HCT116 (cell line): ENCODE data around the gene KYAT1. TPM values are rescaled to one million over a fixed set of nuclear protein-coding genes. Genes with fewer than 3 reads are reported as not detected.

ENCODE experiments used
- ATAC-seq: fragments of 200-7000 bp; cut with Tn5 transposase; 2 replicates; pipeline ENCODE4 v1.9.1; 2020; ENCODE audit warnings: mild to moderate bottlenecking, moderate library complexity
- BruUV-seq: library from RNA; stranded (reverse); fragments of 400-500 nt; replicated peaks from 2 replicates; lab custom pipeline; 2021; lab: Mats Ljungman, UMichigan
- CTCF ChIA-PET: fragments of 300-600 bp; sonication (Branson Sonifier 250); formaldehyde crosslinking; loops from one replicate; lab custom pipeline; 2021; ENCODE audit warnings: antibody characterized with exemption; lab: Charles Lee
- POLR2A ChIA-PET: fragments of 300-600, 350-600 bp; sonication (Branson Sonifier 250); formaldehyde crosslinking; loops from one replicate; lab custom pipeline; 2021; ENCODE audit warnings: antibody characterized with exemption; lab: Charles Lee
- RAD21 ChIA-PET, 2 experiments: fragments of 300-600 bp; sonication (Branson Sonifier 250); formaldehyde crosslinking; loops; one replicate each; lab custom pipeline; 2023; ENCODE audit warnings: low total read pairs in 2 of 2; ENCODE audit not compliant: uncharacterized antibody in 2 of 2, unreplicated experiment in 2 of 2, low non-redundant PET in 1 of 2; lab: Charles Lee
- DNase-seq: peaks from one replicate; pipeline ENCODE4 v3.0.0-alpha.2; 2010; ENCODE audit warnings: low read depth, low spot score
- H2AFZ ChIP-seq: fragments of 200-600 bp; shearing (Covaris generic), sonication (generic); 2 replicates; pipeline ENCODE4 v1.6.1; 2017; ENCODE audit warnings: low read depth, mixed run types, mixed read lengths, antibody characterized with exemption, low read length; ENCODE audit not compliant: poor library complexity, severe bottlenecking
- H3K27ac ChIP-seq: 2 replicates; pipeline ENCODE4 v1.5.1; 2012; ENCODE audit warnings: low read depth, low read length
- H3K27me3 ChIP-seq: fragments of 200-600 bp; sonication (generic); 2 replicates; pipeline ENCODE4 v1.6.1; 2016; ENCODE audit warnings: mixed run types, low read length, mixed read lengths; ENCODE audit not compliant: insufficient read depth
- H3K36me3 ChIP-seq, 2 experiments: fragments of 200-500 bp in 1 of 2; fragments of 200-600 bp in 1 of 2; sonication (Bioruptor generic) in 1 of 2; sonication (generic) in 1 of 2; 2 replicates each; pipeline versions ENCODE4 v1.5.1 to v1.6.1; 2014 to 2016; ENCODE audit warnings: low read length in 2 of 2, inconsistent platforms in 1 of 2, mixed read lengths in 1 of 2, mixed run types in 1 of 2; ENCODE audit not compliant: insufficient read depth in 2 of 2, control insufficient read depth in 1 of 2
- H3K4me1 ChIP-seq, 2 experiments: fragments of 200-600 bp in 1 of 2; sonication (generic) in 1 of 2; 2 replicates each; pipeline versions ENCODE4 v1.5.1 to v1.6.1; 2012 to 2017; ENCODE audit warnings: low read length in 2 of 2, inconsistent platforms in 1 of 2, mild to moderate bottlenecking in 1 of 2, mixed read lengths in 1 of 2, mixed run types in 1 of 2, moderate library complexity in 1 of 2; ENCODE audit not compliant: insufficient read depth in 2 of 2, control insufficient read depth in 1 of 2
- H3K4me2 ChIP-seq: fragments of 200-600 bp; sonication (generic); 2 replicates; pipeline ENCODE4 v1.6.1; 2017; ENCODE audit warnings: mixed run types, low read length, mixed read lengths
- H3K4me3 ChIP-seq, 2 experiments: fragments of 200-600 bp in 1 of 2; sonication (generic) in 1 of 2; replicated peaks in 1 of 2; 2 replicates each; pipeline ENCODE4 v1.5.1; 2011 to 2016; ENCODE audit warnings: low read length in 2 of 2, control low read depth in 1 of 2, low read depth in 1 of 2, mild to moderate bottlenecking in 1 of 2, mixed read lengths in 1 of 2, mixed run types in 1 of 2
- H3K79me2 ChIP-seq: fragments of 200-600 bp; sonication (generic); 2 replicates; pipeline ENCODE4 v1.6.1; 2017; ENCODE audit warnings: mild to moderate bottlenecking, mixed run types, low read length, moderate library complexity, mixed read lengths; ENCODE audit not compliant: insufficient read depth
- H3K9ac ChIP-seq: fragments of 200-600 bp; sonication (generic); 2 replicates; pipeline ENCODE4 v1.6.1; 2016; ENCODE audit warnings: low read length, mixed read lengths
- H3K9me2 ChIP-seq: fragments of 200-600 bp; sonication (generic), shearing (Covaris generic); 2 replicates; pipeline ENCODE4 v1.6.1; 2017; ENCODE audit warnings: mixed run types, mild to moderate bottlenecking, moderate library complexity; ENCODE audit not compliant: insufficient read depth
- H3K9me3 ChIP-seq, 2 experiments: fragments of 200-500 bp in 1 of 2; fragments of 200-600 bp in 1 of 2; sonication (Bioruptor generic) in 1 of 2; sonication (generic) in 1 of 2; 2 replicates each; pipeline ENCODE4 v1.6.1; 2014 to 2017; ENCODE audit warnings: low read length in 2 of 2, mixed read lengths in 2 of 2, inconsistent platforms in 1 of 2, low read depth in 1 of 2, mild to moderate bottlenecking in 1 of 2, mixed run types in 1 of 2, moderate library complexity in 1 of 2; ENCODE audit not compliant: control insufficient read depth in 1 of 2, insufficient read depth in 1 of 2
- H4K20me1 ChIP-seq: fragments of 200-600 bp; sonication (generic), shearing (Covaris generic); 2 replicates; pipeline ENCODE4 v1.6.1; 2017; ENCODE audit warnings: mixed run types, mild to moderate bottlenecking, moderate library complexity; ENCODE audit not compliant: insufficient read depth
- ATF3 ChIP-seq: IDR thresholded peaks from 2 replicates; pipeline ENCODE4 v1.6.1; 2012
- CBX3 ChIP-seq: IDR thresholded peaks from 2 replicates; pipeline ENCODE4 v1.6.1; 2012; ENCODE audit warnings: low read depth
- CEBPB ChIP-seq: IDR thresholded peaks from 2 replicates; pipeline ENCODE4 v1.6.1; 2012; ENCODE audit warnings: low read depth
- CTCF ChIP-seq, 3 experiments: fragments of 200-600 bp in 1 of 3; sonication (generic) in 1 of 3; IDR thresholded peaks in 2 of 3; conservative IDR thresholded peaks in 1 of 3; 2 replicates each; pipeline ENCODE4 v1.5.1; 2012 to 2017; ENCODE audit warnings: low read depth in 2 of 3, low read length in 2 of 3, antibody characterized with exemption in 1 of 3, borderline replicate concordance in 1 of 3, control low read depth in 1 of 3, mild to moderate bottlenecking in 1 of 3, mixed read lengths in 1 of 3, mixed run types in 1 of 3, moderate library complexity in 1 of 3; ENCODE audit not compliant: insufficient read depth in 1 of 3
- ELF1 ChIP-seq: IDR thresholded peaks from 2 replicates; pipeline ENCODE4 v1.6.1; 2012; ENCODE audit warnings: low read depth, borderline replicate concordance
- EZH2 ChIP-seq: fragments of 200-600 bp; sonication (generic); IDR thresholded peaks from 2 replicates; pipeline ENCODE4 v1.6.1; 2017; ENCODE audit warnings: antibody characterized with exemption, mixed run types
- EZH2phosphoT487 ChIP-seq: fragments of 200-600 bp; IDR thresholded peaks from 2 replicates; pipeline ENCODE4 v1.6.1; 2018; ENCODE audit warnings: antibody characterized with exemption, borderline replicate concordance
- FOSL1 ChIP-seq: IDR thresholded peaks from 2 replicates; pipeline ENCODE4 v1.6.1; 2012; ENCODE audit warnings: low read depth
- JUND ChIP-seq: IDR thresholded peaks from 2 replicates; pipeline ENCODE4 v1.6.1; 2012
- MAX ChIP-seq: IDR thresholded peaks from 2 replicates; pipeline ENCODE4 v1.6.1; 2012
- SIN3A ChIP-seq: IDR thresholded peaks from 2 replicates; pipeline ENCODE4 v1.6.1; 2012; ENCODE audit warnings: low read depth
- SP1 ChIP-seq: IDR thresholded peaks from 2 replicates; pipeline ENCODE4 v1.6.1; 2012; ENCODE audit warnings: low read depth
- SRF ChIP-seq: IDR thresholded peaks from 2 replicates; pipeline ENCODE4 v1.6.1; 2012; ENCODE audit warnings: low read depth
- TCF7L2 ChIP-seq: IDR thresholded peaks from 2 replicates; pipeline ENCODE4 v1.7.0; 2011; ENCODE audit warnings: borderline replicate concordance, inconsistent platforms; ENCODE audit not compliant: insufficient read depth, insufficient read length; ENCODE audit errors: extremely low read depth
- YY1 ChIP-seq: IDR thresholded peaks from 2 replicates; pipeline ENCODE4 v1.6.1; 2011; ENCODE audit warnings: low read length, low read depth, moderate library complexity, mild to moderate bottlenecking; ENCODE audit not compliant: insufficient replicate concordance; ENCODE audit errors: extremely low read depth
- intact Hi-C: fragments of 100-400 bp; cut with micrococcal nuclease; formaldehyde crosslinking; loops from 2 replicates; pipeline ENCODE4 v1.10.0; 2022
- total RNA-seq: library from RNA; stranded (reverse); gene quantifications from one replicate; pipeline ENCODE4 v1.2.1, GENCODE V29; 2021; ENCODE audit not compliant: unreplicated experiment
- TF ChIP-seq, protein P1 (sequence below): IDR thresholded peaks from 2 replicates; pipeline ENCODE4 v1.6.1; 2012; ENCODE audit warnings: low read depth

Gene KYAT1
- total RNA-seq, 1 experiment from 2014 or later: 10.1 TPM

DNA sequence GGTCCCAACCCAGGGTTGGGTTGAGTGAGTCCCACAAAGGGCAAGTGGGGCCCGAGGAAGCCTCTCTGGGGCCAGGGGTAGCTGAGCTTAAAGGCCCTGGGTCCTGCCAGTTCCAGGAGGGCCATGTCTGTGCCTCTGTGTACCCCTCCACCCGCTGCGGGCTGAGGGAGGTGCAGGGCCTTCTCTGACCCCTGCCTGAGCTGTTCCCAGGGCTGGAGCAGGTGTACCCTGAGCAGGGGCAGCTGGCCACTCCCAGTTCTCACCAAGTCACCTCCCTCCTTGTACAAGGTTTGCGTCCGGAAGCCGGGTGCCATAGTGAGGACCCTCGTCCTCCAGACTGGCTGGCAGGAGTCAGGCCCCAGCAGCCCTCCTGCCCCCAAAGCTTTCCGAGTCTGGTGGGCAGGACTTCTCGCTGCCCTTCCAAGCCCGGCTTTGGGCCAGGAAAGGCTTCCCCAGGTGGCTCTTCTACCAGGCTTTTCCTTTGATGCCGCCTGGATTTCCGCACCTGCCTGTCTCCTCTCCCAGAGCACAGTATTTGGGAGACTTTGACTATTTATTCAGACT, 72.6 kb downstream of the KYAT1 start:
- no peaks in the 10 kb centered on the region for H4K20me1 ChIP-seq
- H3K9ac ChIP-seq: no peak overlapping the region
- no peak overlapping the region for H3K4me3 ChIP-seq
- H3K4me2 ChIP-seq: no peak overlapping the region
- CTCF ChIA-PET: no interaction called here
- no TSS peak for BruUV-seq
- no peaks in the 10 kb centered on the region for H3K4me1 ChIP-seq
- TF ChIP-seq, protein P1, sequence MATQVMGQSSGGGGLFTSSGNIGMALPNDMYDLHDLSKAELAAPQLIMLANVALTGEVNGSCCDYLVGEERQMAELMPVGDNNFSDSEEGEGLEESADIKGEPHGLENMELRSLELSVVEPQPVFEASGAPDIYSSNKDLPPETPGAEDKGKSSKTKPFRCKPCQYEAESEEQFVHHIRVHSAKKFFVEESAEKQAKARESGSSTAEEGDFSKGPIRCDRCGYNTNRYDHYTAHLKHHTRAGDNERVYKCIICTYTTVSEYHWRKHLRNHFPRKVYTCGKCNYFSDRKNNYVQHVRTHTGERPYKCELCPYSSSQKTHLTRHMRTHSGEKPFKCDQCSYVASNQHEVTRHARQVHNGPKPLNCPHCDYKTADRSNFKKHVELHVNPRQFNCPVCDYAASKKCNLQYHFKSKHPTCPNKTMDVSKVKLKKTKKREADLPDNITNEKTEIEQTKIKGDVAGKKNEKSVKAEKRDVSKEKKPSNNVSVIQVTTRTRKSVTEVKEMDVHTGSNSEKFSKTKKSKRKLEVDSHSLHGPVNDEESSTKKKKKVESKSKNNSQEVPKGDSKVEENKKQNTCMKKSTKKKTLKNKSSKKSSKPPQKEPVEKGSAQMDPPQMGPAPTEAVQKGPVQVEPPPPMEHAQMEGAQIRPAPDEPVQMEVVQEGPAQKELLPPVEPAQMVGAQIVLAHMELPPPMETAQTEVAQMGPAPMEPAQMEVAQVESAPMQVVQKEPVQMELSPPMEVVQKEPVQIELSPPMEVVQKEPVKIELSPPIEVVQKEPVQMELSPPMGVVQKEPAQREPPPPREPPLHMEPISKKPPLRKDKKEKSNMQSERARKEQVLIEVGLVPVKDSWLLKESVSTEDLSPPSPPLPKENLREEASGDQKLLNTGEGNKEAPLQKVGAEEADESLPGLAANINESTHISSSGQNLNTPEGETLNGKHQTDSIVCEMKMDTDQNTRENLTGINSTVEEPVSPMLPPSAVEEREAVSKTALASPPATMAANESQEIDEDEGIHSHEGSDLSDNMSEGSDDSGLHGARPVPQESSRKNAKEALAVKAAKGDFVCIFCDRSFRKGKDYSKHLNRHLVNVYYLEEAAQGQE: no peak
- TF ChIP-seq SIN3A (no peak), EZH2phosphoT487 (no peak), SP1 (no peak), YY1 (no peak), CTCF (IDR thresholded peaks at IDR 0.05 in 2 of 3, conservative IDR thresholded peaks at IDR 0.05 in 1 of 3; ENCODE audit: borderline replicate concordance in 1 of 3, insufficient read depth in 1 of 3, low read depth in 2 of 3, low read length in 2 of 3) (no peak), SRF (no peak), ATF3 (no peak), MAX (no peak), TCF7L2 (no peak), CEBPB (no peak), JUND (no peak), EZH2 (no peak), ELF1 (no peak), FOSL1 (no peak), CBX3 (no peak)
- TF ChIP-seq, all 23 proteins: peak for 0
- DNase-seq (no peak), ATAC-seq (no peak)
- ChIA-PET RAD21 (no interaction called here), POLR2A (no interaction called here)
- no peaks in the 10 kb centered on the region; a peak in 2 of 4 replicates for H3K36me3 ChIP-seq
- intact Hi-C loops: no loop called here
- H3K9me2 ChIP-seq: no peaks in the 10 kb centered on the region
- no peak overlapping the region for H3K27ac ChIP-seq
- H2AFZ ChIP-seq: no peak overlapping the region
- H3K27me3 ChIP-seq: no peaks in the 10 kb centered on the region
- no peaks in the 10 kb centered on the region for H3K9me3 ChIP-seq
- no peaks in the 10 kb centered on the region for H3K79me2 ChIP-seq
